PC-9 (cell line): ENCODE data around the gene RNU6-1. TPM values are rescaled to one million over a fixed set of nuclear protein-coding genes. Genes with fewer than 3 reads are reported as not detected.

ENCODE experiments used
- BruUV-seq: library from RNA; stranded (reverse); fragments of 400-500 nt; replicated peaks from 2 replicates; lab custom pipeline; 2021; lab: Mats Ljungman, UMichigan
- CTCF ChIA-PET: fragments of 300-600 bp; sonication (Branson Sonifier 250); formaldehyde crosslinking; loops from one replicate; lab custom pipeline; 2022; ENCODE audit warnings: antibody characterized with exemption; lab: Charles Lee
- POLR2A ChIA-PET: fragments of 300-600 bp; sonication (Branson Sonifier 250); formaldehyde crosslinking; loops from one replicate; lab custom pipeline; 2022; ENCODE audit warnings: antibody characterized with exemption; ENCODE audit not compliant: unreplicated experiment; lab: Charles Lee
- DNase-seq, 2 experiments: peaks; one replicate each; pipeline versions ENCODE4 v3.0.0 to v3.0.0-alpha.2; 2015 to 2022; ENCODE audit warnings: mixed read lengths in 1 of 2
- H2AFZ ChIP-seq: fragments of 200-600 bp; sonication (generic); 2 replicates; pipeline ENCODE4 v1.8.1; 2017; ENCODE audit warnings: antibody characterized with exemption
- H3F3A ChIP-seq: fragments of 200-600 bp; sonication (generic); 2 replicates; pipeline ENCODE4 v1.8.1; 2017; ENCODE audit warnings: antibody characterized with exemption, mild to moderate bottlenecking, low read depth; ENCODE audit not compliant: insufficient read depth
- H3K27ac ChIP-seq: fragments of 200-600 bp; sonication (generic); 2 replicates; pipeline ENCODE4 v1.6.1; 2016; ENCODE audit warnings: mixed run types
- H3K27me3 ChIP-seq: fragments of 200-600 bp; sonication (generic); 2 replicates; pipeline ENCODE4 v1.6.1; 2016; ENCODE audit warnings: low read depth, mixed run types; ENCODE audit not compliant: insufficient read depth
- H3K36me3 ChIP-seq: fragments of 200-600 bp; sonication (generic); 2 replicates; pipeline ENCODE4 v1.6.1; 2016; ENCODE audit warnings: low read depth, mixed run types
- H3K4me1 ChIP-seq: fragments of 200-600 bp; sonication (generic); replicated peaks from 2 replicates; pipeline ENCODE4 v1.6.1; 2016; ENCODE audit warnings: mixed run types; ENCODE audit not compliant: insufficient read depth
- H3K4me2 ChIP-seq: fragments of 200-600 bp; sonication (generic); 2 replicates; pipeline ENCODE4 v1.6.1; 2017; ENCODE audit warnings: mixed run types
- H3K4me3 ChIP-seq: fragments of 200-600 bp; sonication (generic); 2 replicates; pipeline ENCODE4 v1.6.1; 2016; ENCODE audit warnings: mixed run types
- H3K79me2 ChIP-seq: fragments of 200-600 bp; sonication (generic); 2 replicates; pipeline ENCODE4 v1.6.1; 2017; ENCODE audit warnings: low read depth, mixed run types
- H3K9me2 ChIP-seq: fragments of 200-600 bp; sonication (generic); 2 replicates; pipeline ENCODE4 v1.8.1; 2017; ENCODE audit warnings: mild to moderate bottlenecking; ENCODE audit not compliant: insufficient read depth
- H3K9me3 ChIP-seq: fragments of 200-600 bp; sonication (generic); 2 replicates; pipeline ENCODE4 v1.8.1; 2016; ENCODE audit warnings: low read depth; ENCODE audit not compliant: insufficient read depth
- H4K20me1 ChIP-seq: fragments of 200-600 bp; sonication (generic); 2 replicates; pipeline ENCODE4 v1.8.1; 2017; ENCODE audit not compliant: insufficient read depth
- CTCF ChIP-seq: fragments of 200-600 bp; sonication (generic); conservative IDR thresholded peaks from 2 replicates; pipeline ENCODE4 v1.6.1; 2017; ENCODE audit warnings: mixed run types, antibody characterized with exemption, mild to moderate bottlenecking, moderate library complexity
- EZH2 ChIP-seq: fragments of 200-600 bp; sonication (generic); IDR thresholded peaks from 2 replicates; pipeline ENCODE4 v1.8.0; 2017; ENCODE audit warnings: antibody characterized with exemption, low read depth
- intact Hi-C: fragments of 100-400 bp; cut with micrococcal nuclease; formaldehyde crosslinking; loops from one replicate; pipeline ENCODE4 v1.10.0; 2022; ENCODE audit not compliant: unreplicated experiment
- total RNA-seq: library from RNA; stranded (reverse); gene quantifications from 2 replicates; pipeline ENCODE4 v1.2.3, GENCODE V29; 2021

The RNU6-1 gene
- total RNA-seq, 1 experiment from 2014 or later = not detected

- intact Hi-C loops = no loop called here
- Histone ChIP-seq H3K9me3 (no peaks in the 10 kb centered on the region), H3K4me1 (peaks cover 6% of the 10 kb centered on the region; the same call in 1 of the 2 replicates), H3F3A (peaks cover 8% of the 10 kb centered on the region; the same call in 1 of the 2 replicates), H4K20me1 (no peaks in the 10 kb centered on the region), H2AFZ (peak overlapping the region; percentile 89), H3K9me2 (no peaks in the 10 kb centered on the region), H3K79me2 (no peaks in the 10 kb centered on the region), H3K27ac (no peak overlapping the region), H3K4me2 (peak overlapping the region; percentile 88), H3K27me3 (no peaks in the 10 kb centered on the region), H3K36me3 (no peaks in the 10 kb centered on the region), H3K4me3 (peak overlapping the region; percentile 63)
- no TSS peak for BruUV-seq
- ChIA-PET CTCF (no interaction called here), POLR2A (no interaction called here)
- no peak for DNase-seq
- TF ChIP-seq EZH2 = no peak
- TF ChIP-seq CTCF = no peak
These were observed 45.3 kb upstream of the RNU6-1 start for GRCh38 chr15:67885175-67885523.

- intact Hi-C loops = no loop called here
- ChIA-PET CTCF (no interaction called here), POLR2A (no interaction called here)
- H3K27me3 ChIP-seq = no peaks in the 10 kb centered on the region
- peak; percentile 52 to 67 for DNase-seq
- H3K4me3 ChIP-seq = peak overlapping the region; percentile 63
- no peak for TF ChIP-seq CTCF
- TF ChIP-seq EZH2 = no peak
- peaks cover 6% of the 10 kb centered on the region; the same call in 1 of the 2 replicates for H3K4me1 ChIP-seq
- no peaks in the 10 kb centered on the region for H4K20me1 ChIP-seq
- H3F3A ChIP-seq = peaks cover 8% of the 10 kb centered on the region; the same call in 1 of the 2 replicates
- peak overlapping the region; percentile 89 for H2AFZ ChIP-seq
- H3K9me2 ChIP-seq = no peaks in the 10 kb centered on the region
- no peaks in the 10 kb centered on the region for H3K9me3 ChIP-seq
- no peaks in the 10 kb centered on the region for H3K79me2 ChIP-seq
- H3K36me3 ChIP-seq = no peaks in the 10 kb centered on the region
- no TSS peak for BruUV-seq
- no peak overlapping the region for H3K27ac ChIP-seq
- peak overlapping the region; percentile 88 for H3K4me2 ChIP-seq
These were observed 44.8 kb upstream of the RNU6-1 start for GRCh38 chr15:67884514-67885174.

GRCh38 chr15:67884009-67884408 is 44.2 kb upstream of the RNU6-1 start:
- Histone ChIP-seq H3K79me2 (no peaks in the 10 kb centered on the region), H3K9me3 (no peaks in the 10 kb centered on the region), H3K27me3 (no peaks in the 10 kb centered on the region), H3F3A (peaks cover 8% of the 10 kb centered on the region; the same call in 1 of the 2 replicates), H3K27ac (no peak overlapping the region), H2AFZ (0 out of 2 replicates have a peak overlapping the region, but pooled peaks have one; percentile 89), H4K20me1 (no peaks in the 10 kb centered on the region), H3K36me3 (no peaks in the 10 kb centered on the region), H3K4me1 (peaks cover 6% of the 10 kb centered on the region; the same call in 1 of the 2 replicates), H3K4me3 (peak overlapping the region; percentile 63; the same call in 1 of the 2 replicates), H3K9me2 (no peaks in the 10 kb centered on the region), H3K4me2 (peak overlapping the region; percentile 88)
- TF ChIP-seq EZH2 (no peak), CTCF (no peak)
- ChIA-PET CTCF (no interaction called here), POLR2A (interaction anchor here (0.6 kb wide), 1 partner anchor 309 kb away, joined by 5 read pairs; no protein-coding TSS in a partner anchor)
- intact Hi-C loops = no loop called here
- BruUV-seq = no TSS peak
- DNase-seq = no peak
